Measurements from ENCODE around the gene HES6. TPM values are rescaled to one million over a fixed set of nuclear protein-coding genes. Genes with fewer than 3 reads are reported as not detected.

HES6 gene
- total and polyA plus RNA-seq, 2 experiments from 2014 or later = 38.8 to 76.3 TPM

- Mint-ChIP-seq H3K4me1 (peaks cover 44% of the 10 kb centered on the region), H3K27ac (peak within 1 kb of the TSS; percentile 36; the same call in 1 of the 2 replicates), H3K9me3 (no peaks in the 10 kb centered on the region), H3K4me3 (peak within 1 kb of the TSS; percentile 87), H3K27me3 (ENCODE audit: insufficient read depth, low read depth, poor library complexity) (peaks cover 20% of the 10 kb centered on the region), H3K36me3 (ENCODE audit: low read depth) (no peaks in the 10 kb centered on the region; the same call in 2 of the 3 replicates)
- peak within 1 kb of the TSS; percentile 99 for H2AFZ ChIP-seq
- H3K27me3 ChIP-seq (ENCODE audit: insufficient read depth) = peaks cover 6% of the 10 kb centered on the region; the same call in 1 of the 2 replicates
- no peaks in the 10 kb centered on the region for H3K36me3 ChIP-seq (ENCODE audit: insufficient read depth)
- DNase-seq (ENCODE audit: low spot score) (peak; percentile 79), ATAC-seq (peak; percentile 24)
- 0 out of 2 replicates have a peak within 1 kb of the TSS, but pooled peaks have one; percentile 9 for H3K27ac ChIP-seq (ENCODE audit: low read depth)
- H3K79me2 ChIP-seq (replicated peaks; ENCODE audit: insufficient read depth) = peaks cover 16% of the 10 kb centered on the region
- H3F3A ChIP-seq (replicated peaks; ENCODE audit: low read depth) = peaks cover 4% of the 10 kb centered on the region; the same call in 1 of the 2 replicates
- peak within 1 kb of the TSS; percentile 98 for H3K4me2 ChIP-seq
- peaks cover 26% of the 10 kb centered on the region for H3K4me1 ChIP-seq (ENCODE audit: insufficient read depth)
- peaks cover 15% of the 10 kb centered on the region; the same call in 1 of the 2 replicates for H4K20me1 ChIP-seq (replicated peaks; ENCODE audit: insufficient read depth)
- H3K4me3 ChIP-seq = peak within 1 kb of the TSS; percentile 78
- no peaks in the 10 kb centered on the region for H3K9me2 ChIP-seq (ENCODE audit: insufficient read depth)
- TF ChIP-seq ZNF114 (CRISPR knock-in tag; IDR thresholded peaks at IDR 0.05) = no peak
- TF ChIP-seq CTCF (conservative IDR thresholded peaks at IDR 0.05; ENCODE audit: low read depth in 2 of 2) = peak in 1 of 2 experiments; percentile 19; a peak in 1 of 4 replicates
- TF ChIP-seq JUNB (IDR thresholded peaks at IDR 0.05; ENCODE audit: unreplicated experiment) = no peak
- TF ChIP-seq CREB1 (CRISPR knock-in tag; IDR thresholded peaks at IDR 0.05; ENCODE audit: low read depth) = no peak
These were observed 48.2 kb upstream of the HES6 start, which contains the start of gene PER2 for GRCh38 chr2:238287737-238288649. Gene PER2 (minus strand): TSS chr2:238288610. CDS start chr2:238277936, 10,674 bp downstream.

GRCh38 chr2:238286987-238287736 is 47.3 kb upstream of the HES6 start:
- peaks cover 6% of the 10 kb centered on the region; the same call in 1 of the 2 replicates for H3K27me3 ChIP-seq (ENCODE audit: insufficient read depth)
- H3K9me2 ChIP-seq (ENCODE audit: insufficient read depth) = no peaks in the 10 kb centered on the region
- Mint-ChIP-seq H3K4me1 (peaks cover 44% of the 10 kb centered on the region), H3K36me3 (ENCODE audit: low read depth) (no peaks in the 10 kb centered on the region; the same call in 2 of the 3 replicates), H3K4me3 (peak overlapping the region; percentile 86), H3K9me3 (no peaks in the 10 kb centered on the region), H3K27me3 (ENCODE audit: insufficient read depth, low read depth, poor library complexity) (peaks cover 19% of the 10 kb centered on the region), H3K27ac (no peak overlapping the region)
- no peak overlapping the region for H3K27ac ChIP-seq (ENCODE audit: low read depth)
- H3F3A ChIP-seq (replicated peaks; ENCODE audit: low read depth) = peaks cover 4% of the 10 kb centered on the region; the same call in 1 of the 2 replicates
- ATAC-seq (no peak), DNase-seq (ENCODE audit: low spot score) (no peak)
- H2AFZ ChIP-seq = no peak overlapping the region
- H3K4me3 ChIP-seq = peak overlapping the region; percentile 78
- no peaks in the 10 kb centered on the region for H3K36me3 ChIP-seq (ENCODE audit: insufficient read depth)
- peaks cover 16% of the 10 kb centered on the region for H3K79me2 ChIP-seq (replicated peaks; ENCODE audit: insufficient read depth)
- H3K4me2 ChIP-seq = peak overlapping the region; percentile 89
- peaks cover 26% of the 10 kb centered on the region for H3K4me1 ChIP-seq (ENCODE audit: insufficient read depth)
- peaks cover 15% of the 10 kb centered on the region for H4K20me1 ChIP-seq (replicated peaks; ENCODE audit: insufficient read depth)
- TF ChIP-seq ETS1 (IDR thresholded peaks at IDR 0.05) = no peak
- no peak for TF ChIP-seq ZNF462 (CRISPR knock-in tag; IDR thresholded peaks at IDR 0.05)
- no peak for TF ChIP-seq JUNB (IDR thresholded peaks at IDR 0.05; ENCODE audit: unreplicated experiment)
- no peak for TF ChIP-seq CREB1 (CRISPR knock-in tag; IDR thresholded peaks at IDR 0.05; ENCODE audit: low read depth)

All from GM23338 (cell line).